Cardiac muscle cell (in vitro differentiated cells and primary cell): ENCODE data around the gene ASB1. TPM values are rescaled to one million over a fixed set of nuclear protein-coding genes. Genes with fewer than 3 reads are reported as not detected.

Source experiments
- DNase-seq, 2 donors: peaks; one replicate each; pipeline versions ENCODE4 v3.0.0 to v3.0.0-alpha.2; 2010 to 2017; ENCODE audit warnings: low read depth in 1 of 2, low spot score in 1 of 2
- H3K27ac ChIP-seq: fragments of 200-600 bp; sonication (generic); 2 replicates; pipeline ENCODE4 v1.5.1; 2016
- H3K27me3 ChIP-seq: fragments of 200-600 bp; sonication (generic); 2 replicates; pipeline ENCODE4 v1.6.0; 2016; ENCODE audit warnings: control low read depth
- H3K36me3 ChIP-seq: fragments of 200-600 bp; sonication (generic); 2 replicates; pipeline ENCODE4 v1.5.1; 2016; ENCODE audit warnings: control low read depth
- H3K4me1 ChIP-seq: fragments of 200-600 bp; sonication (generic); 2 replicates; pipeline ENCODE4 v1.8.1; 2017; ENCODE audit warnings: low read depth, mild to moderate bottlenecking, mixed run types
- H3K4me3 ChIP-seq: fragments of 200-600 bp; sonication (generic); 2 replicates; pipeline ENCODE4 v1.5.1; 2016; ENCODE audit warnings: mild to moderate bottlenecking
- H3K9me3 ChIP-seq: fragments of 200-600 bp; sonication (generic); 2 replicates; pipeline ENCODE4 v1.5.1; 2017; ENCODE audit warnings: low read depth, mild to moderate bottlenecking, control low read depth
- CTCF ChIP-seq: IDR thresholded peaks from 2 replicates; pipeline ENCODE4 v1.5.1; 2012; ENCODE audit warnings: low read depth, mild to moderate bottlenecking, low read length
- polyA plus RNA-seq: library from polyadenylated mRNA; unstranded; fragments of >200 nt; fragmentation: Nextera tagmentation; extraction: Ambion mirVana; gene quantifications from 2 replicates; pipeline ENCODE4 v1.2.1, GENCODE V29; 2016
- total RNA-seq: library from RNA; depleted of rRNA; stranded (reverse); fragments of >200 nt; gene quantifications from 2 replicates; pipeline ENCODE4 v1.2.3, GENCODE V29; 2016

Gene ASB1
- total and polyA plus RNA-seq, 2 experiments from 2014 or later: 16.7 TPM

DNA sequence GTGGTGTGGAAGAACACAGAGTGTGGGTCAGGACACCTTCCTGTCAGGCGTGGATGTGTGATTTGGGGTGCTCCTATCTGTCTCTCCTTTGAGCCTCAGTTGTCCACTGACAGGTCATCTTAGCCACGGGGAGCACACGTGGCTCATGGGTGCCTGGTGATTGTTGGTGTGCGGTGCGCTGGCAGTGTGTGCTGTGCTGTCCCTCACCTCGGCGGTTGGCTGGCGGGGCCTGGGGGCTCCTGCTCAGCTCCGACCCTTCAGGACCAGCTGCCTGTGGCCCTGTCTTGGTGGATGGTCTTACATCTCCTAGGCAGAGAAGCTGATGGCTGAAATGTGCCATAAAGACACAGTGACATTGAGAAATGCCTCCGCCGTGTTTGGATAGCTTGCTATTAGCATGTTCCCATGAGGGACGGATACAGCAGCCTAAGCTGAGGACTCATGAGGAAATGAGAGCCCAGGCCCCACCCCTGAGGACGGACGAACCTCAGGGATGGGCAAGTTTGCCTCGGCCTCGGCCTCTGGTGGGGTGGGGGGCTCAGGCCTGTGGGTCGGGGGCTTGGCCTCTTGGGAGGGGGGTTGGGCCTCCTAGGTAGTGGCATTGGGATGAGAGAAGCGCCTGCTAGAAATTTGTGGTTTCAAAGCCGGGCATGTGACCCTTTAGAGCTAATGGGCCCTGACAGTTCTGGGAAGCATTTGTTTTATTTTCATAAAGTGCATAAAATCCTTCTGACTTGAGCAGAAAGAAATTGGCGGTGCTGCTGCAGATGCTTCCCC lies 20.3 kb upstream of the ASB1 start:
- Histone ChIP-seq H3K9me3 (no peaks in the 10 kb centered on the region), H3K36me3 (peaks cover 3% of the 10 kb centered on the region), H3K27me3 (no peaks in the 10 kb centered on the region), H3K4me1 (no peaks in the 10 kb centered on the region), H3K27ac (no peak overlapping the region), H3K4me3 (no peak overlapping the region)
- TF ChIP-seq CTCF: no peak
- no peak for DNase-seq

GRCh38 chr2:238406998-238407285 lies 19.8 kb upstream of the ASB1 start:
- DNase-seq: no peak
- H3K27ac ChIP-seq: no peak overlapping the region
- no peaks in the 10 kb centered on the region for H3K36me3 ChIP-seq
- no peaks in the 10 kb centered on the region for H3K9me3 ChIP-seq
- no peaks in the 10 kb centered on the region for H3K4me1 ChIP-seq
- no peak overlapping the region for H3K4me3 ChIP-seq
- H3K27me3 ChIP-seq: no peaks in the 10 kb centered on the region
- TF ChIP-seq CTCF: no peak

DNA sequence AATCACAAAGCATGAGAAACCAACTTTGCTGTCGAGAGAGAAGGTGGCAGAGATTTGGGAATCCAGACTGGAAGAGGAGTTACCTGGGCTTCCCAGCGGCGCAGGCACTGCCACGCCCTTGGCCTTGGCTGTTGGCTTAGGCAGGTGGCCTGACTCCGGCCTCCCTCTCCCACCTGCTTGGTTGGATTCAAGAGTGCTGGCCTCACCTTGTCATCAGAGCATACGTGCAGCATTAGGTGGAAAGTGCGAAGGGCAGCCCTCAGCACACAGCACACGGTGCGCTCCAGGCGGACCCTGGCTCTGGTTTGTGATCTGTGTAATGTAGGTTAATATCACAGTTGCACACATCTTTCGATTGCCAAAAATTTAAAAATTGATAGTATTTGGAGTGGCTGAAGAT lies 19.2 kb upstream of the ASB1 start:
- DNase-seq: no peak
- H3K36me3 ChIP-seq: no peaks in the 10 kb centered on the region
- no peak overlapping the region for H3K27ac ChIP-seq
- H3K9me3 ChIP-seq: no peaks in the 10 kb centered on the region
- H3K4me1 ChIP-seq: no peaks in the 10 kb centered on the region
- H3K27me3 ChIP-seq: no peaks in the 10 kb centered on the region
- H3K4me3 ChIP-seq: no peak overlapping the region
- no peak for TF ChIP-seq CTCF

DNA sequence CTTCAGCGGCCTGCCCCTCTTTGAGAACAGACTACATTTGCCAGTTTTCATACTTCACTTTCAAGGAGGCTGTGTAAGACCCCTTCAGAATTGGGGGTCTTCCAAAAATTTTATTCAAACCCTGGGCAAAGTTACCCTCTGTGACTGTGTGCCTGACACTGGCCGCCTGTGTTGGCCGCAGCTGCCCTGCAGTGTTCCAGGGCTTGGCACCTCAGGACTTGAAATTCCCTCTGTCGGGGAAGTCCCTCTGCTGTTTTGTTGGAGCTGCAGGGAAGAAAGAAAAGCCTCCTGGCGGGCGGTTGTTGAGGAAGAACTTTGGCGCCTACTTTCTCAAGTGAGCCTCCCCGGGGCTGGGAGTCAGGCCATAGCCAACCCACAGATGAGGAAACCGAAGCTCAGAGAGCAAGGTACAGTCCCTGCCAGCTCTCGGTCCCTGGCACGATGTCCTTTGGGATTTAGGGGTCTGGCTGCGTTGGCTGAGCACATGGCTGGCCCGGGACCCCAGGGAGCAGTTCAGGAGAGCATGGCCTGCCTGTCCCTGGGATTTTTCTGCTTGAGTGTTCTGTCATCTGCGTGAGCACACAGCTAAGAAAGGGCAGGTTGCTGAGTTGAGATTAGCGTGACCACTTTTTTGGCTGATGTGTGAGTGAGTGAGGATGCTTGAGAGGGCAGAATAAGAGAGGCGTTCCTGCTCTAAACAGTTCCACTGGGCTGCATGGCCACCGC lies 17.9 kb upstream of the ASB1 start:
- TF ChIP-seq CTCF: no peak
- no peak for DNase-seq
- Histone ChIP-seq H3K4me3 (no peak overlapping the region), H3K36me3 (no peaks in the 10 kb centered on the region), H3K27ac (no peak overlapping the region), H3K4me1 (no peaks in the 10 kb centered on the region), H3K27me3 (no peaks in the 10 kb centered on the region), H3K9me3 (no peaks in the 10 kb centered on the region)

GRCh38 chr2:238409341-238410199 lies 17.2 kb upstream of the ASB1 start:
- no peak for DNase-seq
- Histone ChIP-seq H3K4me1 (no peaks in the 10 kb centered on the region), H3K27me3 (no peaks in the 10 kb centered on the region), H3K9me3 (no peaks in the 10 kb centered on the region), H3K36me3 (no peaks in the 10 kb centered on the region), H3K4me3 (no peak overlapping the region), H3K27ac (no peak overlapping the region)
- no peak for TF ChIP-seq CTCF
